Ascending aorta (tissue), 2 donors: Measurements from ENCODE around the gene JHY. TPM values are rescaled to one million over a fixed set of nuclear protein-coding genes. Genes with fewer than 3 reads are reported as not detected.
"Not testable (repeated sequence)": the region's sequence is repeated elsewhere in the genome, so short reads cannot be mapped to it uniquely, and the experiment has no call there.

Experiments
- DNase-seq, 2 donors: peaks; one replicate each; pipeline ENCODE4 v3.0.0-alpha.2; 2019; ENCODE audit warnings: low spot score in 2 of 2
- H3K27ac ChIP-seq, 2 donors: fragments of 200-600 bp; sonication (generic); one replicate each; pipeline ENCODE4 v1.5.1; 2016 to 2017; ENCODE audit warnings: mild to moderate bottlenecking in 1 of 2
- H3K27me3 ChIP-seq: fragments of 200-600 bp; sonication (generic); one replicate; pipeline ENCODE4 v1.5.1; 2017
- H3K36me3 ChIP-seq, 2 donors: fragments of 200-600 bp; sonication (generic); one replicate each; pipeline ENCODE4 v1.5.1; 2016
- H3K4me1 ChIP-seq, 2 donors: fragments of 200-600 bp; sonication (generic); one replicate each; pipeline ENCODE4 v1.5.1; 2016 to 2017; ENCODE audit warnings: mild to moderate bottlenecking in 1 of 2
- H3K4me3 ChIP-seq, 2 donors: fragments of 200-600 bp; sonication (generic); one replicate each; pipeline ENCODE4 v1.5.1; 2016 to 2017; ENCODE audit warnings: mild to moderate bottlenecking in 1 of 2
- H3K9me3 ChIP-seq, 2 donors: fragments of 200-600 bp; sonication (generic); one replicate each; pipeline ENCODE4 v1.5.1; 2016
- CTCF ChIP-seq, 3 experiments: fragments of 200-600 bp in 2 of 3; fragments of 450-650 bp in 1 of 3; sonication (generic) in 2 of 3; IDR thresholded peaks; one replicate each; pipeline ENCODE4 v1.5.1; 2016 to 2019; ENCODE audit warnings: antibody characterized with exemption in 3 of 3, mild to moderate bottlenecking in 1 of 3, moderate library complexity in 1 of 3
- intact Hi-C: fragments of 100-400 bp; cut with DNase I; formaldehyde crosslinking; loops from one replicate; pipeline ENCODE4 v1.15.1; 2023
- total RNA-seq: library from RNA; depleted of rRNA; stranded (reverse); fragments of >200 nt; gene quantifications from one replicate; pipeline ENCODE4 v1.1.0, GENCODE V29; 2016

Gene JHY
- total RNA-seq, 1 donor from 2014 or later, result 1.3 TPM

GRCh38 chr11:122852796-122853160 lies 29.8 kb upstream of the JHY start:
- H3K27me3 ChIP-seq, result no peaks in the 10 kb centered on the region
- H3K4me3 ChIP-seq, result no peak overlapping the region
- no peak for DNase-seq
- intact Hi-C loops, result no loop called here
- no peak for TF ChIP-seq CTCF (IDR thresholded peaks at IDR 0.05)
- H3K9me3 ChIP-seq, result no peaks in the 10 kb centered on the region
- no peaks in the 10 kb centered on the region for H3K36me3 ChIP-seq
- H3K4me1 ChIP-seq, result no peaks in the 10 kb centered on the region
- H3K27ac ChIP-seq, result no peak overlapping the region

GRCh38 chr11:122853261-122853660 lies 29.3 kb upstream of the JHY start:
- intact Hi-C loops, result no loop called here
- Histone ChIP-seq H3K9me3 (no peaks in the 10 kb centered on the region), H3K36me3 (no peaks in the 10 kb centered on the region), H3K27ac (no peak overlapping the region), H3K27me3 (no peaks in the 10 kb centered on the region), H3K4me3 (no peak overlapping the region), H3K4me1 (no peaks in the 10 kb centered on the region)
- DNase-seq, result no peak
- TF ChIP-seq CTCF (IDR thresholded peaks at IDR 0.05), result no peak

GRCh38 chr11:122853971-122854446 lies 28.6 kb upstream of the JHY start:
- intact Hi-C loops, result loop anchor here (1.0 to 2.0 kb wide), 2 partner anchors 225 to 273 kb away; no protein-coding TSS in a partner anchor
- peak; percentile 28 to 65 (median 49) for TF ChIP-seq CTCF (IDR thresholded peaks at IDR 0.05)
- no peak for DNase-seq

GRCh38 chr11:122861631-122862030 lies 20.9 kb upstream of the JHY start:
- no peak for DNase-seq
- Histone ChIP-seq H3K36me3 (no peaks in the 10 kb centered on the region), H3K4me3 (no peak overlapping the region), H3K9me3 (no peaks in the 10 kb centered on the region), H3K27me3 (no peaks in the 10 kb centered on the region), H3K4me1 (no peaks in the 10 kb centered on the region), H3K27ac (no peak overlapping the region)
- no peak for TF ChIP-seq CTCF (IDR thresholded peaks at IDR 0.05)
- intact Hi-C loops, result loop anchor here (10.0 kb wide), 1 partner anchor 193 kb away; no protein-coding TSS in a partner anchor

More at GRCh38 chr11:122853971-122854446, 28.6 kb upstream of the JHY start:
- Histone ChIP-seq H3K4me3 (no peak overlapping the region), H3K36me3 (no peaks in the 10 kb centered on the region), H3K9me3 (no peaks in the 10 kb centered on the region), H3K27me3 (no peaks in the 10 kb centered on the region), H3K4me1 (no peaks in the 10 kb centered on the region), H3K27ac (no peak overlapping the region)

- DNase-seq, result no peak
- Histone ChIP-seq H3K27ac (no peak overlapping the region), H3K27me3 (no peaks in the 10 kb centered on the region), H3K36me3 (no peaks in the 10 kb centered on the region), H3K4me1 (no peaks in the 10 kb centered on the region), H3K9me3 (no peaks in the 10 kb centered on the region), H3K4me3 (no peak overlapping the region)
- TF ChIP-seq CTCF (IDR thresholded peaks at IDR 0.05), result no peak
- intact Hi-C loops, result loop anchor here (10.0 kb wide), 1 partner anchor 193 kb away; no protein-coding TSS in a partner anchor
These were observed 20.5 kb upstream of the JHY start for GRCh38 chr11:122862091-122862490.

GRCh38 chr11:122863154-122863553 lies 19.4 kb upstream of the JHY start:
- H3K27ac ChIP-seq, H3K4me1 ChIP-seq, DNase-seq, H3K9me3 ChIP-seq, H3K4me3 ChIP-seq, H3K36me3 ChIP-seq, H3K27me3 ChIP-seq: not testable (repeated sequence)
- intact Hi-C loops, result loop anchor here (1.0 to 10.0 kb wide), 2 partner anchors 160 to 192 kb away; no protein-coding TSS in a partner anchor
